WTC11 (cell line): ENCODE measurements around the gene SLC9A7. TPM values are rescaled to one million over a fixed set of nuclear protein-coding genes. Genes with fewer than 3 reads are reported as not detected.

Experiments
- ATAC-seq: fragments of 200-7000 bp; cut with Tn5 transposase; 2 replicates; pipeline ENCODE4 v1.10.0; 2021; ENCODE audit warnings: mild to moderate bottlenecking, moderate library complexity
- CTCF ChIA-PET: fragments of 300-600 bp; sonication (Branson Sonifier 250); formaldehyde crosslinking; loops from one replicate; lab custom pipeline; 2021; ENCODE audit warnings: antibody characterized with exemption; lab: Charles Lee
- POLR2A ChIA-PET: fragments of 350-600 bp; sonication (Branson Sonifier 250); formaldehyde crosslinking; loops from one replicate; lab custom pipeline; 2021; ENCODE audit warnings: antibody characterized with exemption; lab: Charles Lee
- DNase-seq: peaks from one replicate; pipeline ENCODE4 v3.0.0; 2021; ENCODE audit warnings: low spot score
- H3K27ac Mint-ChIP-seq: 2 replicates; pipeline ENCODE4 v1.8.0; 2021; ENCODE audit warnings: mixed read lengths
- H3K27me3 Mint-ChIP-seq: 2 replicates; pipeline ENCODE4 v1.8.0; 2021; ENCODE audit warnings: low read depth, mild to moderate bottlenecking, moderate library complexity, mixed read lengths
- H3K36me3 Mint-ChIP-seq: 2 replicates; pipeline ENCODE4 v1.8.0; 2021; ENCODE audit warnings: mixed read lengths
- H3K4me1 Mint-ChIP-seq: 2 replicates; pipeline ENCODE4 v1.8.0; 2022; ENCODE audit warnings: mixed read lengths
- H3K4me3 Mint-ChIP-seq: 2 replicates; pipeline ENCODE4 v1.8.0; 2021; ENCODE audit warnings: mild to moderate bottlenecking, moderate library complexity, mixed read lengths
- H3K9me3 Mint-ChIP-seq: 2 replicates; pipeline ENCODE4 v1.8.0; 2021; ENCODE audit warnings: mixed read lengths
- CBFB ChIP-seq: sonication (generic); formaldehyde crosslinking; IDR thresholded peaks from 2 replicates; pipeline ENCODE4 v1.8.1; 2022; ENCODE audit warnings: mild to moderate bottlenecking, low read depth, missing genetic modification reagents
- CDX4 ChIP-seq: fragments of 250-450 bp; sonication (Bioruptor Pico); IDR thresholded peaks from 2 replicates; pipeline ENCODE4 v1.9.0; 2021; ENCODE audit warnings: moderate library complexity, mild to moderate bottlenecking, inconsistent platforms, borderline replicate concordance
- CTCF ChIP-seq: fragments of 200-600 bp; IDR thresholded peaks from 2 replicates; pipeline ENCODE4 v1.8.0; 2022; ENCODE audit warnings: antibody characterized with exemption
- E2F4 ChIP-seq: sonication (generic); formaldehyde crosslinking; IDR thresholded peaks from 2 replicates; pipeline ENCODE4 v1.8.1; 2022; ENCODE audit warnings: low read depth, mild to moderate bottlenecking, moderate library complexity, missing genetic modification reagents, borderline replicate concordance
- E2F5 ChIP-seq: sonication (generic); formaldehyde crosslinking; IDR thresholded peaks from 2 replicates; pipeline ENCODE4 v1.8.1; 2022; ENCODE audit warnings: mild to moderate bottlenecking, moderate library complexity, missing genetic modification reagents
- ELF4 ChIP-seq: sonication (generic); formaldehyde crosslinking; IDR thresholded peaks from 2 replicates; pipeline ENCODE4 v1.8.1; 2022; ENCODE audit warnings: low read depth, mild to moderate bottlenecking, moderate library complexity, missing genetic modification reagents
- ERG ChIP-seq: fragments of 250-450 bp; sonication (Bioruptor Pico); IDR thresholded peaks from 2 replicates; pipeline ENCODE4 v1.8.0; 2021; ENCODE audit warnings: mild to moderate bottlenecking
- FOXK1 ChIP-seq: sonication (generic); formaldehyde crosslinking; IDR thresholded peaks from 2 replicates; pipeline ENCODE4 v1.8.0; 2022; ENCODE audit warnings: mild to moderate bottlenecking, moderate library complexity, missing genetic modification reagents
- JUN ChIP-seq: sonication (generic); formaldehyde crosslinking; IDR thresholded peaks from 2 replicates; pipeline ENCODE4 v1.8.0; 2023; ENCODE audit warnings: mild to moderate bottlenecking, missing genetic modification reagents
- MAX ChIP-seq: sonication (generic); formaldehyde crosslinking; IDR thresholded peaks from 2 replicates; pipeline ENCODE4 v1.8.0; 2022; ENCODE audit warnings: mild to moderate bottlenecking, missing genetic modification reagents
- MXD4 ChIP-seq: fragments of 250-450 bp; sonication (Bioruptor Pico); IDR thresholded peaks from 2 replicates; pipeline ENCODE4 v1.8.0; 2021; ENCODE audit warnings: mild to moderate bottlenecking, moderate library complexity, borderline replicate concordance
- NFYB ChIP-seq: sonication (generic); formaldehyde crosslinking; conservative IDR thresholded peaks from 2 replicates; pipeline ENCODE4 v1.8.0; 2022; ENCODE audit warnings: low read depth, missing genetic modification reagents
- NR2C2 ChIP-seq: sonication (generic); formaldehyde crosslinking; IDR thresholded peaks from 2 replicates; pipeline ENCODE4 v1.8.0; 2022; ENCODE audit warnings: mild to moderate bottlenecking, missing genetic modification reagents
- NR3C1 ChIP-seq: sonication (generic); formaldehyde crosslinking; conservative IDR thresholded peaks from 2 replicates; pipeline ENCODE4 v1.8.1; 2023; ENCODE audit warnings: low read depth, mild to moderate bottlenecking, missing genetic modification reagents
- SMAD3 ChIP-seq: sonication (generic); formaldehyde crosslinking; IDR thresholded peaks from 2 replicates; pipeline ENCODE4 v1.8.0; 2022; ENCODE audit warnings: missing genetic modification reagents, mild to moderate bottlenecking, borderline replicate concordance
- TCF7 ChIP-seq: sonication (generic); formaldehyde crosslinking; IDR thresholded peaks from 2 replicates; pipeline ENCODE4 v1.8.0; 2022; ENCODE audit warnings: mild to moderate bottlenecking, low read depth, missing genetic modification reagents, moderate library complexity
- TP53 ChIP-seq: sonication (generic); formaldehyde crosslinking; IDR thresholded peaks from 2 replicates; pipeline ENCODE4 v1.8.1; 2023; ENCODE audit warnings: mild to moderate bottlenecking, missing genetic modification reagents
- ZBTB21 ChIP-seq: sonication (generic); formaldehyde crosslinking; IDR thresholded peaks from 2 replicates; pipeline ENCODE4 v1.8.1; 2023; ENCODE audit warnings: mild to moderate bottlenecking, missing genetic modification reagents, borderline replicate concordance
- ZNF121 ChIP-seq: sonication (generic); formaldehyde crosslinking; IDR thresholded peaks from 2 replicates; pipeline ENCODE4 v1.8.0; 2023; ENCODE audit warnings: missing genetic modification reagents
- ZNF425 ChIP-seq: fragments of 250-450 bp; sonication (Bioruptor Pico); conservative IDR thresholded peaks from 2 replicates; pipeline ENCODE4 v1.9.0; 2021; ENCODE audit warnings: mild to moderate bottlenecking
- total RNA-seq: library from RNA; stranded (reverse); gene quantifications from 3 replicates; pipeline ENCODE4 v1.2.3, GENCODE V29; 2021

SLC9A7 gene
- total RNA-seq, 1 experiment from 2014 or later: 18.0 TPM

GRCh38 chrX:46576458-46576857 lies 182.5 kb downstream of the SLC9A7 start:
- H3K9me3 Mint-ChIP-seq: no peaks in the 10 kb centered on the region
- no peak for TF ChIP-seq E2F4 (CRISPR knock-in tag)
- TF ChIP-seq ZNF425 (CRISPR knock-in tag): no peak
- no peak for TF ChIP-seq MAX (CRISPR knock-in tag)
- TF ChIP-seq ELF4 (CRISPR knock-in tag): no peak
- TF ChIP-seq ERG (CRISPR knock-in tag): no peak
- TF ChIP-seq JUN (CRISPR knock-in tag): no peak
- no peak for TF ChIP-seq CTCF
- no peak for TF ChIP-seq ZNF121 (CRISPR knock-in tag)
- no peak for TF ChIP-seq NR3C1
- TF ChIP-seq E2F5: no peak
- no peak for TF ChIP-seq TP53 (CRISPR knock-in tag)
- TF ChIP-seq TCF7 (CRISPR knock-in tag): no peak
- no peak for TF ChIP-seq ZBTB21
- TF ChIP-seq FOXK1: no peak
- TF ChIP-seq SMAD3 (CRISPR knock-in tag): no peak
- no peak for TF ChIP-seq NR2C2 (CRISPR knock-in tag)
- no peak for TF ChIP-seq NFYB (CRISPR knock-in tag)
- TF ChIP-seq CDX4: no peak
- TF ChIP-seq MXD4: no peak
- TF ChIP-seq CBFB: no peak
- H3K4me3 Mint-ChIP-seq: peak overlapping the region; percentile 82
- ATAC-seq (no peak), DNase-seq (no peak)
- H3K27ac Mint-ChIP-seq: no peak overlapping the region
- POLR2A ChIA-PET: no interaction called here
- 0 out of 2 replicates have a peak, but pooled peaks cover 3% of the 10 kb centered on the region for H3K36me3 Mint-ChIP-seq
- H3K27me3 Mint-ChIP-seq: peaks cover 3% of the 10 kb centered on the region
- peaks cover 36% of the 10 kb centered on the region for H3K4me1 Mint-ChIP-seq
- CTCF ChIA-PET: interaction anchor here (0.7 to 0.8 kb wide), 3 partner anchors 10 to 22 kb away, joined by 3 to 4 read pairs (median 4); no protein-coding TSS in a partner anchor
